WI38 (cell line): ENCODE results near the gene GLI2.

Experiments used
- H3K4me3 ChIP-seq: 2 replicates; pipeline ENCODE4 v1.5.1; 2011; ENCODE audit warnings: low read depth, mild to moderate bottlenecking, control low read depth, low read length
- TF ChIP-seq, protein P1 (sequence below): IDR thresholded peaks from 2 replicates; pipeline ENCODE4 v1.5.1; 2012; ENCODE audit warnings: low read depth, mild to moderate bottlenecking, control low read depth, low read length

The GLI2 gene

DNA sequence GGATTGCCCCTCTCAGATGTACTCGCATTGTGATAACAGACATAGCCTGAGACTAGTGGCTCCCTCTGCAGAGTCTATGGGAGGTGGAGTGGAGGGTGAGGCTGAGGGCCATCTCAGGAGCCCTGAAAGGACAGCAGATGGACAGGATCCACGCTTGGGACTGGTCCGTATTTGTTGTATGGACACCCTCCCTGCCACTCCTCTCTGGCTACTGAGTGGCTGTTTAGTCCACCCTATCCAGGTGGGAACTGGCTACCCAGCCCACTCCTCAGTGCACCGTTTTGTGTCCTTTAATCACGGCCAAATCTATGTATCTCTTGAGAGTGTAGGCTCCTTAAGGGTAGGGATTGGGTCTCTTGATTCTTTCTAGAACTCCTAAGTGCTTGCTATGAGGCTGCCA is 4.5 kb upstream of the GLI2 start:
- TF ChIP-seq, protein P1, sequence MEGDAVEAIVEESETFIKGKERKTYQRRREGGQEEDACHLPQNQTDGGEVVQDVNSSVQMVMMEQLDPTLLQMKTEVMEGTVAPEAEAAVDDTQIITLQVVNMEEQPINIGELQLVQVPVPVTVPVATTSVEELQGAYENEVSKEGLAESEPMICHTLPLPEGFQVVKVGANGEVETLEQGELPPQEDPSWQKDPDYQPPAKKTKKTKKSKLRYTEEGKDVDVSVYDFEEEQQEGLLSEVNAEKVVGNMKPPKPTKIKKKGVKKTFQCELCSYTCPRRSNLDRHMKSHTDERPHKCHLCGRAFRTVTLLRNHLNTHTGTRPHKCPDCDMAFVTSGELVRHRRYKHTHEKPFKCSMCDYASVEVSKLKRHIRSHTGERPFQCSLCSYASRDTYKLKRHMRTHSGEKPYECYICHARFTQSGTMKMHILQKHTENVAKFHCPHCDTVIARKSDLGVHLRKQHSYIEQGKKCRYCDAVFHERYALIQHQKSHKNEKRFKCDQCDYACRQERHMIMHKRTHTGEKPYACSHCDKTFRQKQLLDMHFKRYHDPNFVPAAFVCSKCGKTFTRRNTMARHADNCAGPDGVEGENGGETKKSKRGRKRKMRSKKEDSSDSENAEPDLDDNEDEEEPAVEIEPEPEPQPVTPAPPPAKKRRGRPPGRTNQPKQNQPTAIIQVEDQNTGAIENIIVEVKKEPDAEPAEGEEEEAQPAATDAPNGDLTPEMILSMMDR = no peak
- no peak overlapping the region for H3K4me3 ChIP-seq

DNA sequence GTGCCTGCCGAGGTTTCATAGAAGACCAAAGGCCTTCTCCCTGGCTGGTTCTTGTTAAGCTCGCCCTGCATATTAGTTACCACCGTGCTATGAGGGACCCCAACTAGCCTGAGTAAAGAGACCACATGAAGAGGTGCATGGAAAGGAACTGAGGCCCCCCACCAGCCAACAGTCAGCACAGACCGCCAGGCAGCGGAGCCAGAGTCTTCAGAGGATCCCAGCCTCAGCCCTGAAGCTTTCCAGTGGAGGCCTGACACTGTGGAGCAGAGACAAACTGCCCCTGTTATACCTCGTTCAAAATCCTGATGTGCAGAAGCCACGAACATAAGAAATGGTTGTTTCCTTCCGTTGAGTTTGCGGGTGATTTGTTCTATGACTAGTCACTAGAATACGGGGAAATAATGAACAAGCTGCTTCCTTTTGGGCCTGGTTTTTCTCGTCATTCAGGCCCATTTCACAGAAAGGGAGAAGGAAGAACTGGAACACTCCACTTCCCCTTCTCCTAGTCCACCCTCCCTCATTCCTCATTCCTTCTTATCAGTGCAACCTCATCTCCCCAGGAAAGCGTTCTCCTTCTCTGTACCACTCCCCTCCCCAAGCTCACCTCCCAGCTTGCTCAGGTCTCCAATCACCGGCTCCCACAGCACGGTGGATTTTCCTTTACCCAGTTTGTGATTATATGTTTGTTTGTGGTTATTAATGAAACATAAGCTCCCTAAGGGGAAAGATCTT is 3.0 kb upstream of the GLI2 start:
- H3K4me3 ChIP-seq = no peak overlapping the region
- TF ChIP-seq, protein P1 = no peak

DNA sequence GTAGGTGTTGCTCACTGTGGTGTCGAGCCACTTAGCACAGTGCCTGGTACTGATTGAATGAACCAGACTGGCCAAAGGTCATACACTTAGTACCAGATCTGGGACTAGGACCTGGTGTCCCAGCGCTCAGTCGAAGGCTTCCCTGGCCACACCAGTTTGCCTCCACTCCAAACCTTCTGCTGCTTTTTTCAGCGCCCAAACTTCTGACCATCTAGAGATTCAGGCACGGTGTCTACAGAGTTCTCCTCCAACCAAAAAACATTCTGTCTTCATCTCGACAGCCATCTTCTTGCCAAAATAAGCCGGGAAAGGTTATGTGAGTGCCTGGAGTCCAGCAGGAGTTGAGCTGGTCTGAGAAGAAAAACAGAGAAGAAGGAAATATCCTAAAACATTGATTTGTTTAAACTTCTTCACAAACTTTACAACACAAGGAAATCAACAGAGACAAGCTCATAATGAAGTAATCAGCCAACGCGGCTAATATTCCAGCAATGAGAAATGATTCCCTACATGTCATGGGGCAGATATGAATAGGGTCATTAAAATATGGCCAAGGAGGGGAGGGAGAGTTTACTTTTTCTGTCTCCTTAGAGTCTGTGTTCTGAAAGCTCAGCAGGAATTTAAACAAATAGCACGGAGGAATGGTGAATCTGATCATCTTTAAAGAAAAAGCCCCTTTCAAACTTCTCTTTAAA is 2.3 kb upstream of the GLI2 start:
- 0 out of 2 replicates have a peak overlapping the region, but pooled peaks have one; percentile 22 for H3K4me3 ChIP-seq
- TF ChIP-seq, protein P1 = no peak

DNA sequence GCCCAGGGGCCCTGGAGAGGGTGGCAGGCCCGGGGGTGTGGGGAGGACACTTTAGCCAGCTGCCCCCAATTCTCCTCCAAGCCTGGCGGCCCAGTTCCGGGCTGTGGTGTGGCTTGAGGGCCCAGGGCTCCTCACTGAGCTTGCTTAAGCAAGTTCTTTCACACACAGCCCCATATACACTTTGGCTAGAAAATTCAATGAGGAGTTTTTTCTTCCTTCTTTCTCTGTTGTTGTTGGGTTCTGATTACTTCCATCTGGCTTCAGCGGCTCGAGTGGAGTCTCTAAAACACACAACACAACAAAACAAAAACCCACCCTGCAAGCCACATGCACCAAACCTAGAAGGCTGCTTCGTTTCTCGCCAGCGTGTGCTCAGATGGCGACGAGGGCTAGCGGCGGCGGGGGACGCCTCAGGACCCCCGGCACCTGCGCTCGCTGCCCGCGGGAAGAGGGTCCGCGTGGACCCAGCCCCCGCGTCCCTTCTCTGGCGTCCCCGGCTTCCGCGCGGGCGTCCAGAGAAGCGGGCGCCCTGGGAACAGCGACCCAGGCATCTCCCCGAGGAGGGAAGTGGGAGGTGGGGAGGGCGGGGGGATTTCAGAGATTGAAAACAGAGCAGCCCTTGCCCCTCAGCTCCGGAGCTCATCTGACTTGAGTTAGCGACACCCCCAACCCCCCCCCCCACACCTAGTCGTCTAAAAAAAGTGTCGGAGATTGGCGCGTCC is 577 bp upstream of the GLI2 start:
- H3K4me3 ChIP-seq = peak overlapping the region; percentile 90
- TF ChIP-seq, protein P1 = no peak

DNA sequence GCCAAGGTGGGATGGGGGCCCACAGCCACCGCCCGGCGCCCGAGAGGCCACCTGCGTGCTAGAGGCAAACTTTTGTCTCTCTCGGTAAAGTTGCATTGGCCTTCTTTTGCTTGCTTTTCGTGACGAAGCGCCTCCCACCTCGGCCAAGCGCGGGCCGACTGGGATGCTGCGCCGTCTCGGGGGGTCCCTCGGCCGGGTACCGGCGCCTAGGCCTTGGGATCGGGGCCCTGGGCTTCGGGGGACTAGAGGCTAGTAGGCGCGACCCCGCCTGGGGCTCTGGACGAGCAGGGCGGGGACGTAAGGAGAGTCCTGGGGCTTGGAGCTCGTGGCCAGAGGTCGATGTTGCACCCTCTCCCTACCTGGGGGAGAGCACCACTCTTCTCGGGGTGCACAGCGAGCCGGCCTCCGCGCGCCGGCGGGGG is 545 bp downstream of the GLI2 start:
- peak overlapping the region; percentile 90 for H3K4me3 ChIP-seq

DNA sequence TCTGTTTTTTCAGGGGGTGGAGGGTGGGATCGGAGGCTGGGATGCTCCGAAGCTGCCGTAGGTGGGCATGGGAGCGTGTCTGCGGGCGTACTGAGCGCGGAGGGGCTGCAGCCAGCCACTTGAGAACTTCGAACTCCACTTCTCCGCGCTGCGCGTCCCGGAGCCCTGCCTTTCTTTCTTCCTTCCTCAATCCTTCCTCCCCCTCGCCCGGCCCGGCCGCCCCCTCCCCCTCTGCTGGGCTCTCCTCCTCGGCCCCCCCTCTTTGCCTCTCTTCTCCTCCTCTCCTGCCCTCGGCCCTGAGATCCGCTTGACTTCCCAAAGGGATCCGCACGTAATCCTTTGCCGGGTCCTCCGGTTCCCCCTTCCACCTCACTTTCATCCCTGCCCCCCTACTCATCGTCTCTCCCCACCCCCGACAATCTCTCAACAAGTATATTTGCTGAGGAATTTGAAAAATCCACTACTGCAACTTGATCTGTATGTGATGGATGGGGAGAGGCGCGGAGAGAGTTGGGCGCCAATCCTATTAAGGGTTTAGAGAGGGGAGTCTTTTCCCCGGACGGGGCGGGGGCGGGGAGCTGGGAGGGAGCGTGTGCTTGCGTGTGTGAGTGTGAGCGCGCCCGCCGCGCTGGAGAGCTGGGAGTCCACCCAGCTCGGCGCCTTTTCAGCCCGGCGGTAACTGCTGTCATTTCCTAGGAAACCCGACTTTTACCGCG is 1.1 kb downstream of the GLI2 start:
- H3K4me3 ChIP-seq = peak overlapping the region; percentile 90
- TF ChIP-seq, protein P1 = no peak

More for the DNA sequence above, 545 bp downstream of the GLI2 start:
- TF ChIP-seq, protein P1 = no peak
